Endothelial cell of umbilical vein (primary cell): ENCODE measurements around the gene CACNA2D2.

Experiments used
- CTCF ChIP-seq, 2 donors: IDR thresholded peaks; 1 replicate in 1 of 2; 2 replicates in 1 of 2; pipeline ENCODE4 v1.5.1; 2011; ENCODE audit warnings: low read length in 2 of 2, mild to moderate bottlenecking in 2 of 2, moderate library complexity in 2 of 2, control low read depth in 1 of 2, inconsistent platforms in 1 of 2, low read depth in 1 of 2; ENCODE audit not compliant: insufficient read depth in 1 of 2; ENCODE audit errors: extremely low read depth in 1 of 2
- EZH2 ChIP-seq: IDR thresholded peaks from 2 replicates; pipeline ENCODE4 v1.6.1; 2012; ENCODE audit warnings: borderline replicate concordance, low read depth, mild to moderate bottlenecking, moderate library complexity, low read length, inconsistent platforms; ENCODE audit not compliant: severe bottlenecking
- GATA2 ChIP-seq: IDR thresholded peaks from 2 replicates; pipeline ENCODE4 v1.7.0; 2011; ENCODE audit warnings: low read depth, mild to moderate bottlenecking, moderate library complexity, mixed read lengths, low read length; ENCODE audit not compliant: insufficient read length, insufficient read depth
- JUN ChIP-seq: IDR thresholded peaks from 2 replicates; pipeline ENCODE4 v1.6.1; 2011; ENCODE audit warnings: borderline replicate concordance, low read depth; ENCODE audit not compliant: insufficient read length, insufficient read depth
- MAX ChIP-seq: IDR thresholded peaks from 2 replicates; pipeline ENCODE4 v1.6.1; 2011; ENCODE audit not compliant: insufficient read depth, insufficient read length
- MYC ChIP-seq: IDR thresholded peaks from one replicate; pipeline ENCODE4 v1.6.1; 2011; ENCODE audit warnings: mild to moderate bottlenecking, low read depth, low read length
- POLR2A ChIP-seq: IDR thresholded peaks from 2 replicates; pipeline ENCODE4 v1.6.1; 2012; ENCODE audit warnings: low read depth, mild to moderate bottlenecking, control low read depth, low read length
- POLR2AphosphoS5 ChIP-seq: IDR thresholded peaks from 2 replicates; pipeline ENCODE4 v1.6.1; 2012; ENCODE audit warnings: low read depth, mild to moderate bottlenecking, control low read depth, low read length, moderate library complexity; ENCODE audit not compliant: insufficient read depth

DNA sequence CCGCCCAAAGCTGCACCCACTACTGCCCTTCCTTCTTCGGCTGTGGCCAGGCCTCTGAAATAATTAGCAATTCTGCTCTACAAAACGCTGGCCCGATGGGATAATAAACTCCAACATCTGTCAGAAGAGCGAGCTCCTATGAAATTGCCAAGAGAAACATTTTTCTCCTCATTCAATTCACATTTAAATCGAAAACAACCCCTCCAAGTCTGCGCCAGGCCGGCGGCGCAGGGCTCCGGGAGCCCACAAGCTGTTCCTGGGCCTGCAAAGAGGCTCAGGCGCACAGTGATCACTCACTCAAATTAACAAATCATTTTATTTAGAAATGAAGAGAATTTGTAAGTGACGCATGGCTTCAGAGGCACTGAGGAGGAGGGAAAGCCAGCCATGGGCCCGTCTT is 88.8 kb downstream of the CACNA2D2 start:
- no peak for TF ChIP-seq CTCF (IDR thresholded peaks at IDR 0.05; ENCODE audit: extremely low read depth in 1 of 2, insufficient read depth in 1 of 2, low read depth in 1 of 2, low read length in 2 of 2)
- TF ChIP-seq POLR2A, result no peak
- TF ChIP-seq GATA2, result no peak
- TF ChIP-seq MAX, result no peak
- no peak for TF ChIP-seq EZH2
- no peak for TF ChIP-seq POLR2AphosphoS5
- no peak for TF ChIP-seq MYC
- TF ChIP-seq JUN, result no peak
